RKO (cell line): ENCODE data around the gene ACLY.
A peak's percentile ranks its signal among the peaks of the same experiment; 100 is the strongest.
"Not testable (repeated sequence)": the region's sequence is repeated elsewhere in the genome, so short reads cannot be mapped to it uniquely, and the experiment has no call there.

Experiments used
- DNase-seq: peaks from one replicate; pipeline ENCODE4 v3.0.0-alpha.2; 2016; ENCODE audit warnings: low spot score

ACLY gene

GRCh38 chr17:41939693-41940090 lies 20.9 kb upstream of the ACLY start:
- no peak for DNase-seq

GRCh38 chr17:41939044-41939692 lies 20.4 kb upstream of the ACLY start:
- no peak for DNase-seq

GRCh38 chr17:41937970-41938954 lies 19.5 kb upstream of the ACLY start:
- DNase-seq = no peak

GRCh38 chr17:41935641-41936040 lies 16.9 kb upstream of the ACLY start:
- DNase-seq = no peak

GRCh38 chr17:41932816-41933389 lies 14.2 kb upstream of the ACLY start:
- no peak for DNase-seq

- not testable (repeated sequence) for DNase-seq
Measured at GRCh38 chr17:41931715-41932114, 13.0 kb upstream of the ACLY start.

GRCh38 chr17:41930833-41931156 lies 12.0 kb upstream of the ACLY start:
- DNase-seq = not testable (repeated sequence)

GRCh38 chr17:41930009-41930832 lies 11.5 kb upstream of the ACLY start, which contains the start of gene ODAD4:
TSS of gene ODAD4 (plus strand) at chr17:41930617. CDS start at chr17:41930724, 107 bp downstream.
- DNase-seq = peak; percentile 98

GRCh38 chr17:41928693-41929251 lies 10.0 kb upstream of the ACLY start:
- no peak for DNase-seq

- DNase-seq = no peak
Measured at GRCh38 chr17:41925991-41926590, 7.3 kb upstream of the ACLY start.

GRCh38 chr17:41920580-41920955 lies 1.8 kb upstream of the ACLY start:
- DNase-seq = no peak

GRCh38 chr17:41919840-41920579 lies 1.3 kb upstream of the ACLY start:
- DNase-seq = no peak

- DNase-seq = no peak
Measured at GRCh38 chr17:41919165-41919817, 540 bp upstream of the ACLY start.

GRCh38 chr17:41917679-41918313 lies 955 bp downstream of the ACLY start:
- peak; percentile 48 for DNase-seq

- peak; percentile 48 for DNase-seq
Measured at GRCh38 chr17:41917192-41917591, 1.6 kb downstream of the ACLY start.

- no peak for DNase-seq
Measured at GRCh38 chr17:41915566-41915965, 3.2 kb downstream of the ACLY start.

GRCh38 chr17:41915020-41915419 lies 3.7 kb downstream of the ACLY start:
- DNase-seq = no peak

GRCh38 chr17:41914358-41914766 lies 4.4 kb downstream of the ACLY start:
- DNase-seq = no peak

- DNase-seq = no peak
Measured at GRCh38 chr17:41913798-41914197, 5.0 kb downstream of the ACLY start.

- DNase-seq = no peak
Measured at GRCh38 chr17:41912925-41913324, 5.8 kb downstream of the ACLY start.
